Activated CD4-positive, alpha-beta T cell treated with anti-CD3 and anti-CD28 coated beads, Interleukin-2, amount 50 U/mL, for 1 hour (primary cell): ENCODE measurements around the gene SDCCAG8.

ENCODE experiments used
- DNase-seq: peaks from one replicate; pipeline ENCODE4 v3.0.0-alpha.2; 2020

Gene SDCCAG8

DNA sequence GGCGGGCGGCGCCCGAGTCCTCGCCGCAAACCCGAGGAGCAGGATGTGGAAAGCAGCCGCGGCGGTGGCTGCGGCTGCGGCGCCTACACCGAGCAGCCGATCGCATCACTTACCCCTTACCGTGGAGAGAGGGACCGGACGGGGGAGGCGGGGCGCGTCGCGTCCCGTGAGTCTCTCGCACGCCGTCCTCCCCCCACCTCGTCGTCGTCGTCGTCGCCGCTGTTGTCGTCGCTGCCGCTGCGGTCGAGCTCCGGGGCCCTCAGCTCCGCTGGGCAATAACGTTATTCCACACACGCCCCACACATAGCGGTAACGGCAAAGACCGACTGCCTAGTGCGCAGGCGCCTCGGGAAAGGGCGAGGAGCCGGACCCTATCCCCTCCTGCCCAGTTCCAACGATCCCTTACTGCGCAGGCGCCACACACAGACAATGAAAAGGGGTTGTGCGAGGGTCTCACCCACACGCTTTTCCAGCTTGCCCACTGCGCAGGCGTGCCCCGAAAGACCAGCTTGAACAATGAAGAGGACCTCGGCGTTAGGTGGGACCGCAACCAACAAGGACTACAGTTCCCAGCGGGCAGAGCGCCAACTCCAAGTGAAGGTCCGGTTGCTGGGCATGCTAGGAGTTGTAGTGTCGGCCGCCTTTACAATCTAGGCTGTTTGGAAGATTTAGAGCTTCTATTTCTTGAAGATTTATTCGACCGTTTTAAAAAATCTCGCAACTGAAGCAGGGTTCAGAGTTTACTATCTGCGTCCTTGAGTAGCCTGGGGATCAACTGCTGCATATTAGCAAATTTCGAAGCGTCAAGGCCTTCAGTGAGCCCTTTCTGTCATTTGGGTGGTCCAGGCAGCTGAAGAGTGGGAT, 682 bp upstream of the SDCCAG8 start, which contains the start of gene CEP170:
Gene CEP170, minus strand, starts transcription at position 355 of the 864 bp plus-strand sequence. CDS start 30,001 bp downstream, outside the sequence.
- peak; percentile 84 for DNase-seq

- DNase-seq: no peak
These were observed 749 bp downstream of the SDCCAG8 start for GRCh38 chr1:243256590-243256989.

DNA sequence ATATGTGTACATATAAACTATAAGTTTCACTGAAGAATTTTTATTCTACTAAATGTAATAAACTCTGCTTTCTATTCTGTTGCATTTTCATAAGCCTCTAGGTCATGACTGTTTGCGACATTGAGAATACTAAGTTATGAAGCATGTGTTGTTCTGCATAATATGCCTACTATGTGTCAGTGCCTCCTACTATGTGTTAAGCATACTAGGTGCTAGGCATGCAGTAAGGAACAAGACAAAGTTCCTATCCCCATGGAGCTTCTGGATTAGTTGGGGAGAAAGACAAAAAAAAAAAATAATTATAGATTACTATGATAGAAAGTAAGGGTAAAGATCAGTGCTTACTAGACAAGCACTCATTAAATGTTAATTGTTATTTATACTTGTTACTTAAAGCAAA, 1.3 kb downstream of the SDCCAG8 start:
- DNase-seq: no peak

GRCh38 chr1:243258731-243259130, 2.9 kb downstream of the SDCCAG8 start:
- no peak for DNase-seq

- DNase-seq: no peak
These were observed 4.5 kb downstream of the SDCCAG8 start for GRCh38 chr1:243260221-243260880.

DNA sequence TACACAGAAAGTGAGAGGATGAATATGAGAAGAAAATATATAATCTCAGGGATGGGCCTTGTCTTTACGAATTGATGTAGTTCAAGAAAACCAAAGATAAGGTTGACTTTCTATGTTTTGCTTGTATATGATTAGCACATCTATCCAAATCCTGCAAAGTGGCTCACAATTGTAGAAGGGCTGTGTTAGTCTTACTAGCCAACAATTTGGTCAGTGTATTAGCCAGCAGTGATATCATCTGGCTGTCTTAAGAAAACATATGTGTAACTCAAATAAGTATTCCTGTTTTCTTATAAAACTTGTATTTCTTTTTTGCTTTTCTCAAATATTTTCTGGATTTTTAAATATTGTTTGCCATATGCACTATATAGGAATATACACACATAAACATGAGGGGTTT, 5.5 kb downstream of the SDCCAG8 start:
- no peak for DNase-seq

DNA sequence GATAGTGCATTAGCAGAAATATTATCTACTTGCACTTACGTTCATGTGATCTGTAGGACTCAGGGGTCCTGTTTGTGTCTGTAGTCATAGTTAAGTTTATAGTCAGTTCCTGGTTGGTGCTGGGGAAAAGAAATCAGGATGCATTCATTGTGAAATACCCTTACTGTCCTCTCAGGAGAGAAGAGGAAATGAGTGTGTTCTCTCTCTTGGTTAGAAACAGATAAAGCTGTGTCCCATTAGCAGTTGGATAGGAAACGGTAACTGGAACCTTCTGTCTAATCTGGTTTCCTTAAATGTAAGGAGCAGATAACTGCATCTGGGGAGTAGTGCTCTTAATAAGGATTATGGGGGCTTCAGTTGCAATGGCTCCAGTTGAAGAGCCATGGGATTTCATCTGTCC, 8.9 kb downstream of the SDCCAG8 start:
- DNase-seq: no peak

DNA sequence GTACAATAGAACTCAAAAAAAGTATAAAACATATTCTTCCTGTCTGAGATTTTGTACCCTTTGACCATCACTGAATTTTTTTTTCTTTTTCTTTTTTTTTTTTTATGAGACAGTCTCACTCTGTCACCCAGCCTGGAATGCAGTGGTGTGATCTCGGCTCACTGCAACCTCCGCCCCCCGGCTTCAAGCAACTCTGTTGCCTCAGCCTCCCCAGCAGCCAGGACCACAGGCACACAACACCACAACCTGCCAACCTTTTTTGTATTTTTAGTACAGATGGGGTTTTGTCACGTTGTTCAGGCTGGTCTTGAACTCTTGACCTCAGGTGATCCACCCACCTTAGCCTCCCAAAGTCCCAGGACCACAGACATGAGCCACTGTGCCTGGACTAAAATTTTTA, 10.4 kb downstream of the SDCCAG8 start:
- DNase-seq: no peak

GRCh38 chr1:243267471-243267880, 11.6 kb downstream of the SDCCAG8 start:
- no peak for DNase-seq

- no peak for DNase-seq
These were observed 12.2 kb downstream of the SDCCAG8 start for GRCh38 chr1:243267914-243268653.

DNA sequence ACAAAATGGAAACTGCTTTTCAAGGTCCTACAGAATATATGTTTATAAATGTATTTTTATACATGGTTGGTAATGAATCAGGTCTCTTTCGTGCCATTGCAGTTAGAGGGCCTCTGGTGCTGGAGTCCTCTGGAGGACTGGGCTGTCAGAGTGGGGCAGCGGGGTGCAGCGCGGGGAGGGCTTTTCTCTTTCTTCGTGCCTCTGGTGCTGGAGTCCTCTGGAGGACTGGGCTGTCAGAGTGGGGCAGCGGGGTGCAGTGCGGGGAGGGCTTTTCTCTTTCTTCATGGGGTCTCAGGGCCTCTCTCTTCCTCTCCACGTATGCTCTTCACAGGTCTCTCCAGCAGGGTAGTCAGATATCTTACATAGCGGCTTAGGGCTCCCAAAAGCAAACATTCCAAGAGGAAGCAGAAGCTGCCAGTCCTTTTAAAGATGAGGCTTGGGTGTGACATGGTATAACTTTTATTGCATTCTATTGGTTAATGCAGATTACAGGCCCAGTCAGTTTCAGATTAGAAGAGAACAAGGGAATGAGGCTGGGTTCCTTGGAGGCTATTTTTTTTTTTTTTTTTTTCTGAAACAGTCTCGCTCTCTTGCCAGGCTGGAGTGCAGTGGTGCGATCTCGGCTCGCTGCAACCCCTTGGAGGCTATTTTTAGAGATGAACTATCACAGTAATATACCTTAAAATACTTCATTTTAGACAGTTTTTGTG, 13.1 kb downstream of the SDCCAG8 start:
- DNase-seq: no peak

GRCh38 chr1:243269461-243269801, 13.6 kb downstream of the SDCCAG8 start:
- DNase-seq: no peak

- no peak for DNase-seq
These were observed 14.4 kb downstream of the SDCCAG8 start for GRCh38 chr1:243270097-243270864.

- DNase-seq: no peak
These were observed 16.2 kb downstream of the SDCCAG8 start for GRCh38 chr1:243271996-243272395.

DNA sequence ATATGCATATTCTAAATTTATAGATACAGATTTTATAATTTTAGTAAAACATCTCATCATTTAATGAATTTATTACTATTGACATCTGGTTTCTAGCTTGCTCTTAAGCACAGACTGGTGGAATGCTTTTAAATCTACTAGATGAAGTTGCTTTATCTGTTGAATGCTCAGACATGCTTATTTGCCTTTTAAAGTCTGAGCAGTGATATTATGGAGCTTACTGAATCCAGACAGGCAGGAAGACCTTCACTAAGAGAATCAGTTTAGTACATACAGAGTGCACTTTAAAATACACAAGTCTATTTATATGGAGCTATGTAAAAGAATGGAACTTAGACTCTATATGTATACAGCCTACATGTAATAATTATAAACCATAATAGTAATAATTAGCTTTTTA, 16.6 kb downstream of the SDCCAG8 start:
- no peak for DNase-seq

- no peak for DNase-seq
These were observed 17.7 kb downstream of the SDCCAG8 start for GRCh38 chr1:243273506-243273905.

DNA sequence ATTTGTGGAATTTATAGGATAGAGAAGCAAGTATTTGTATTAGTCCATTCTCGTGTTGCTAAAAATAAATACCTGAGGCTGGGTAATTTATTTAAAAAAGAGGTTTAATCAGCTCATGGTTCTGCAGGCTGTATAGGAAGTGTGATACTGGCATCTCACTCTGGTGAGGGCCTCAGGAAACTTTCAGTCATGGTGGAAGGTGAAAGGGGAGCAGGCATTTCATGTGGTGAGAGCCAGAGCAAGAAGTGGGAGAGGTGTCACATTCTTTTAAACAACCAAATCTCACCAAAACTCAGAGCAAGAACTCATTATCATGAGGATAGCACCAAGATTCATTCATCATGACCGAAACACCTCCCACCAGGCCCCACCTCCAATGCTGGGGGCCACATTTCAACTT, 18.1 kb downstream of the SDCCAG8 start:
- DNase-seq: no peak

- DNase-seq: no peak
These were observed 19.5 kb downstream of the SDCCAG8 start for GRCh38 chr1:243275316-243275715.

GRCh38 chr1:243280571-243281129, 24.8 kb downstream of the SDCCAG8 start:
- no peak for DNase-seq

- no peak for DNase-seq
These were observed 25.8 kb downstream of the SDCCAG8 start for GRCh38 chr1:243281672-243282071.

DNA sequence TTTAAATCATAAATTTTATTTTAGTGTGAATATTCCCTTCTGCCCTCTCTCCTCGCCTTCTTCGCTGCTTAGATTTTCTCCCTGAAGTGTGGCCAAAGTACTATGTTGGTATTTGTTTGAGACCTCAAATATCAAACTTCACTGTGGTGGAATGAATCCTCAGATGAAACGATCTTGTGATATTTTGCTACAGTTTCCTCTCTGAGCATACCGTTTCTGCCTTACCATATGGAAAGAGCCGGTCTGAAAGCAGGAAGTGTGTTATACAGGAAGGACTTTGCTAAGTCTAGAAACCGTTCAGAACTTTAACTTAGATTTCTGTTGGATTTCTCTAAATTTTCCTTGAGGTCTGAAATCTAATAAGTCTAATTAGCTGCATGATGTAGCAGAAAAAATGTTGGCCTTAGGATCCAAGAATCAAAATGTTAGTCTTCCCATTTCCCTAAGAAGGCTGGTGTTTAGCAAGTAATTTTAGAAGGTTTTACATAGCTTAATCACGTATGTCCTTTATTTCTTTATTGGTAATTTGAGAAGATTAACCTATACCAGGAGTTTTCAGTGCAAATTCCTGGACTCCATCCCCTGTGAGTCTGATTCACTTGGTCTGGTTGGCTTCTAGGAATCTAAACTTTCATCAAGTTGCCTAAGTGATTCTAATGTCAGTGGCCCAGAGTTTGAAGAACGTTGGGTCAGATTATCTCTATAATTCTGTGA, 30.7 kb downstream of the SDCCAG8 start:
- no peak for DNase-seq
